SK-N-MC (cell line): ENCODE results near the gene CACNA2D1.

ENCODE experiments used
- EZH2 ChIP-seq: fragments of 200-600 bp; sonication (generic); IDR thresholded peaks from one replicate; pipeline ENCODE4 v1.6.1; 2017; ENCODE audit warnings: antibody characterized with exemption
- POLR2AphosphoS5 ChIP-seq: IDR thresholded peaks from 2 replicates; pipeline ENCODE4 v1.6.1; 2012; ENCODE audit warnings: mild to moderate bottlenecking, low read depth, low read length, borderline replicate concordance

DNA sequence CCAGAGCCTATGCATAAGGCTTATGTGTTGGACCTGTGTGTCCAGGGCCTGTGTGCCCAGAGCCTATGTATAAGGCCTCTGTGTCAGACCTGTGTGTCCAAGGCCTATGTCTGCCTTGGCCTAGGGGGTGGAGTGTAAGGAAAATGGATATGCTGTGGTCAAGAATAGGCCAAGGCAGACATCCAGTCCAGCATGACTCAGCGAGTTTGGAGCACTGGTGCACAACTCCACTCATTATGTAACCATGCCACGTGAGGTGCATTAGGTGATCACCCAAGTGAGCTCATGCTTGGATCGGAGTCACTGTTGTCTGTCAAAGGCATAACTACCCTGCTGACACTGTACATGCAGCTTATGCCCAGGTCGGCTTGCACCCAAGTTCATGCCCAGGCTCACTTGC is 238.9 kb downstream of the CACNA2D1 start:
- TF ChIP-seq EZH2: no peak
- no peak for TF ChIP-seq POLR2AphosphoS5
